GM06990 (cell line): Measurements from ENCODE around the gene ATG9B.
"Not testable (repeated sequence)": the region's sequence is repeated elsewhere in the genome, so short reads cannot be mapped to it uniquely, and the experiment has no call there.

Experiments
- DNase-seq: peaks from one replicate; pipeline ENCODE4 v3.0.0-alpha.2; 2011; ENCODE audit not compliant: insufficient read length; ENCODE audit errors: extremely low read depth
- H3K27me3 ChIP-seq: replicated peaks from 2 replicates; pipeline ENCODE4 v1.6.0; 2011; ENCODE audit warnings: low read length; ENCODE audit not compliant: control insufficient read depth, insufficient read depth
- H3K36me3 ChIP-seq: 2 replicates; pipeline ENCODE4 v1.5.1; 2011; ENCODE audit warnings: low read length; ENCODE audit not compliant: control insufficient read depth, insufficient read depth
- H3K4me3 ChIP-seq: replicated peaks from 2 replicates; pipeline ENCODE4 v1.5.1; 2011; ENCODE audit warnings: low read depth, mild to moderate bottlenecking, control low read depth, low read length
- CTCF ChIP-seq: IDR thresholded peaks from 2 replicates; pipeline ENCODE4 v1.5.1; 2011; ENCODE audit warnings: low read length, control low read depth, mild to moderate bottlenecking, inconsistent platforms; ENCODE audit not compliant: insufficient read depth, poor library complexity, severe bottlenecking

ATG9B gene

DNA sequence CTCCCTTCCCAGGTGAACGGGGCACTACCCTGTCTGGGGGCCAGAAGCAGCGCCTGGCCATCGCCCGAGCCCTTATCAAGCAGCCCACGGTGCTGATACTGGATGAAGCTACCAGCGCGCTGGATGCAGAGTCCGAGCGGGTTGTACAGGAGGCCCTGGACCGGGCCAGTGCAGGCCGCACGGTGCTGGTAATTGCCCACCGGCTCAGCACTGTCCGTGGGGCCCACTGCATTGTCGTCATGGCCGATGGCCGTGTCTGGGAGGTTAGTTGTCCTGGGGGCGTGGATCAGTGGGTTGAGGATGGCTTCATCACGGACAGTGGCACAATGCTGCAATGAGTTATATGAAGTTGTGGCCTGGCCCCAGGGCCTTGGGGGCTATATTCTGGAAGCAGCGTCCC, 19.7 kb upstream of the ATG9B start:
- Histone ChIP-seq H3K27me3 (no peaks in the 10 kb centered on the region), H3K36me3 (peaks cover 2% of the 10 kb centered on the region), H3K4me3 (no peak overlapping the region)
- no peak for DNase-seq
- no peak for TF ChIP-seq CTCF

- H3K36me3 ChIP-seq, H3K27me3 ChIP-seq, H3K4me3 ChIP-seq, DNase-seq: not testable (repeated sequence)
These were observed 19.2 kb upstream of the ATG9B start for GRCh38 chr7:151043449-151043848.

- no peak for DNase-seq
- Histone ChIP-seq H3K36me3 (peaks cover 7% of the 10 kb centered on the region), H3K4me3 (no peak overlapping the region)
These were observed 16.5 kb upstream of the ATG9B start for GRCh38 chr7:151040616-151041375.

DNA sequence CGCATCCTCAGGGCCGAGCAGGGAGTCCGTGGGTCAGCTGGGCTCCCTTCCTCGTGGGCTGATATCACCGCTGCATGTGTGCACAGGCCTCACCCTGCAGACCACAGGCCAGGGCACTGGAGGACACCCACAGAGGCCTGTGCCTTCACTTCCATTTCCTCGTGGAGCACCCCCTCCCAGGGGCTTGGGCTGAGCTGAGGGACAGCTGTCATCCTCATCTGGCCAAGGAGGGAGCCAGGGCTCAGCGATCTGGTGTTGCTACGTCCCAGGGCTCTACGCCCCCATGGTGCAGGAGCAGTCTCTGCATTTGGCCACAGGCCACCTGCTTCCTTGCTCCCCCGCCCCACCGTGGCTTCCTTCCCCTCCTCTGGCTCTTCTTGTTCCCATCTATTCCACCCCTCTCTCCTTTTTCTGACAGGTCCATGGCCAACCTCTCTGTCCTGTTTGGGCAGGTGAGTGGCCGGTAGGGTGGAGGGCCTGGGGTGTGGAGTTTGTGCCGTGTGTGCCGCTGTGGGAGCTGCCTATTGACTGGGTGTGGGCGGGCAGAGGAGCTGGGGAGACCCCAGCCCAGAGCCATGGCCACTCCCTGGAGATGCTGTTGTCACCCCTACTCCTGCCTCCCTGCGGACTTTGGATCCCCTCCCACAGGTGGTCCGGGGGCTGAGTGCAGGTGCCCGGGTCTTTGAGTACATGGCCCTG, 15.7 kb upstream of the ATG9B start:
- H3K36me3 ChIP-seq, result peaks cover 13% of the 10 kb centered on the region
- H3K27me3 ChIP-seq, result no peaks in the 10 kb centered on the region
- TF ChIP-seq CTCF, result no peak
- no peak overlapping the region for H3K4me3 ChIP-seq
- no peak for DNase-seq

More at GRCh38 chr7:151040616-151041375, 16.5 kb upstream of the ATG9B start:
- H3K27me3 ChIP-seq, result no peaks in the 10 kb centered on the region
- TF ChIP-seq CTCF, result no peak

DNA sequence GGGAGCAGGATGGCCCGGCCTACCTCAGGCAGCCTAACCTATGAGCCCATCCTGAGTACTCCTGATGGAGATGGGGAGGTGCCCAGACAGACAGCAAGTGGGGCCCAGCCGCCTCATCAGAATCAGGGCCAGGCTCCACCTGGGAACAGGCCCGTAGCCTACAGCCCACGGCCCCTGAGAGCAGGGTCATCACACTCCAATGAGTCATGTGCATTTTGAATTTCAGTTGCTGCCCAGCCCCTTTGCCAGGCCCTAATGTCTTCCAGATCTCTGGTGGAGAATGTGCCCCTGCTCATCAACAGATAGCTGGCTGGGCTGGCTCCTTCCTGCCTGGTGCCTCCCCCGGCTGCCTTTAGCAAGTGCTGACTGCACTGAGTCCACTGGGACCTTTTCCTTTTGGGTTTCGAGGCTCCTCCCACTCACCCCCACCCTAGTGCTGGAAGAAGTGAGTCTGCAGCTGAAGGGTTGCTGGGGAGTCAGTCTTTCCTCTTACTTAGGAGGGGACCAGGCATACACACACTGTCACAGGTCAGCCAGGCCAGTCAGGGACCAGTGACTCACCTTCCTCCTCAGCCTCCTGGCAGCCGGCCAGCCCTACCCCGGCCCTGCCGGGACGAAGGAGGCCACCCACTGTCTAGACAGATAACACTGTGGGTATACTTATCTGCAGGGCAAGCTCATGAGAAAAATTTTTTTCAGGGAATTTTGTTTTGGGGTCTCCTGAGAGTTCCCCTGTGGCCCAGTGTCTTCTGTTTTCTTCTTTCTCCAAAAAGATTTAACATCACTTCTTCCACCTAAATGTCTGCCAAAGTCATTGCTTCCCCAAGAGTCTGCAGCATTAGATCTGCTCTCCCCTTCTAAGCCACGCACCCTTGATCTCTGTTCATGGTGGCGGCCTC, 14.9 kb upstream of the ATG9B start:
- Histone ChIP-seq H3K4me3 (no peak overlapping the region), H3K36me3 (peaks cover 17% of the 10 kb centered on the region), H3K27me3 (no peaks in the 10 kb centered on the region)
- no peak for TF ChIP-seq CTCF
- DNase-seq, result no peak

GRCh38 chr7:151035902-151036301, 11.6 kb upstream of the ATG9B start:
- no peak for DNase-seq
- H3K36me3 ChIP-seq, result peaks cover 18% of the 10 kb centered on the region

More at GRCh38 chr7:151035902-151036301, 11.6 kb upstream of the ATG9B start:
- no peak overlapping the region for H3K4me3 ChIP-seq
- no peak for TF ChIP-seq CTCF
- H3K27me3 ChIP-seq, result no peaks in the 10 kb centered on the region
